Trophoblast cell (in vitro differentiated cells and primary cell): ENCODE data around the gene GRAPL.
"Not testable (repeated sequence)": the region's sequence is repeated elsewhere in the genome, so short reads cannot be mapped to it uniquely, and the experiment has no call there.

Experiments
- DNase-seq, 2 donors: peaks; one replicate each; pipeline ENCODE4 v3.0.0-alpha.2; 2016
- H2AFZ ChIP-seq: 2 replicates; pipeline ENCODE4 v1.6.1; 2013; ENCODE audit warnings: low read length, moderate library complexity, mild to moderate bottlenecking; ENCODE audit not compliant: insufficient read depth, poor library complexity
- H2AK5ac ChIP-seq: 2 replicates; pipeline ENCODE4 v1.6.1; 2013; ENCODE audit warnings: mild to moderate bottlenecking, low read length
- H2BK120ac ChIP-seq: 2 replicates; pipeline ENCODE4 v1.6.1; 2013; ENCODE audit warnings: low read length, mild to moderate bottlenecking, moderate library complexity; ENCODE audit not compliant: insufficient read depth, poor library complexity
- H2BK12ac ChIP-seq: 2 replicates; pipeline ENCODE4 v1.6.1; 2013; ENCODE audit warnings: mild to moderate bottlenecking, low read length, moderate library complexity
- H2BK5ac ChIP-seq: 2 replicates; pipeline ENCODE4 v1.6.1; 2013; ENCODE audit warnings: low read length, low read depth, moderate library complexity, mild to moderate bottlenecking; ENCODE audit not compliant: poor library complexity
- H3K14ac ChIP-seq: 2 replicates; pipeline ENCODE4 v1.6.1; 2013; ENCODE audit warnings: mild to moderate bottlenecking, low read length
- H3K18ac ChIP-seq: 2 replicates; pipeline ENCODE4 v1.6.1; 2013; ENCODE audit warnings: mild to moderate bottlenecking, low read length
- H3K23ac ChIP-seq: 2 replicates; pipeline ENCODE4 v1.6.1; 2013; ENCODE audit warnings: low read length
- H3K27ac ChIP-seq: 2 replicates; pipeline ENCODE4 v1.5.1; 2013; ENCODE audit warnings: low read depth, mild to moderate bottlenecking, inconsistent platforms, low read length, moderate library complexity
- H3K27me3 ChIP-seq: 2 replicates; pipeline ENCODE4 v1.6.1; 2013; ENCODE audit warnings: inconsistent platforms, mild to moderate bottlenecking, low read length, moderate library complexity; ENCODE audit not compliant: insufficient read depth
- H3K36me3 ChIP-seq, 2 experiments: 1 replicate in 1 of 2; 2 replicates in 1 of 2; pipeline ENCODE4 v1.6.1; 2013; ENCODE audit warnings: low read length in 2 of 2, mild to moderate bottlenecking in 2 of 2, moderate library complexity in 1 of 2; ENCODE audit not compliant: insufficient read depth in 2 of 2, control insufficient read depth in 1 of 2
- H3K4ac ChIP-seq: 2 replicates; pipeline ENCODE4 v1.6.1; 2013; ENCODE audit warnings: low read depth, mild to moderate bottlenecking, low read length, moderate library complexity
- H3K4me1 ChIP-seq, 2 experiments: 1 replicate in 1 of 2; 2 replicates in 1 of 2; pipeline ENCODE4 v1.6.1; 2013; ENCODE audit warnings: low read length in 2 of 2, mild to moderate bottlenecking in 2 of 2, moderate library complexity in 1 of 2; ENCODE audit not compliant: insufficient read depth in 2 of 2, control insufficient read depth in 1 of 2
- H3K4me2 ChIP-seq: 2 replicates; pipeline ENCODE4 v1.6.1; 2013; ENCODE audit warnings: inconsistent platforms, mild to moderate bottlenecking, low read length, moderate library complexity
- H3K4me3 ChIP-seq: 2 replicates; pipeline ENCODE4 v1.5.1; 2013; ENCODE audit warnings: mild to moderate bottlenecking, low read depth, low read length, inconsistent platforms
- H3K79me1 ChIP-seq: one replicate; pipeline ENCODE4 v1.6.1; 2013; ENCODE audit warnings: low read length
- H3K79me2 ChIP-seq: 2 replicates; pipeline ENCODE4 v1.6.1; 2013; ENCODE audit warnings: low read length, mild to moderate bottlenecking; ENCODE audit not compliant: control insufficient read depth, insufficient read depth, poor library complexity
- H3K9ac ChIP-seq: 2 replicates; pipeline ENCODE4 v1.6.1; 2013; ENCODE audit warnings: mild to moderate bottlenecking, low read length
- H3K9me3 ChIP-seq: 2 replicates; pipeline ENCODE4 v1.6.1; 2013; ENCODE audit warnings: low read depth, mild to moderate bottlenecking, control low read depth, inconsistent platforms, low read length; ENCODE audit not compliant: insufficient read depth
- H4K12ac ChIP-seq: 2 replicates; pipeline ENCODE4 v1.6.1; 2013; ENCODE audit warnings: low read depth, mild to moderate bottlenecking, low read length, moderate library complexity
- H4K8ac ChIP-seq: 2 replicates; pipeline ENCODE4 v1.6.1; 2013; ENCODE audit warnings: low read depth, mild to moderate bottlenecking, low read length, moderate library complexity
- H4K91ac ChIP-seq: one replicate; pipeline ENCODE4 v1.6.1; 2013; ENCODE audit warnings: low read depth, mild to moderate bottlenecking, low read length, moderate library complexity
- WGBS: extraction: QIAGEN DNeasy Blood & Tissue Kit; methylation state at CpG from one replicate; pipeline ENCODE4 v1.1.7; 2013; ENCODE audit warnings: missing lambda C conversion rate; ENCODE audit not compliant: insufficient read length, insufficient coverage; ENCODE audit errors: extremely low coverage; 5-methylcytosine and 5-hydroxymethylcytosine counted together

Gene GRAPL

DNA sequence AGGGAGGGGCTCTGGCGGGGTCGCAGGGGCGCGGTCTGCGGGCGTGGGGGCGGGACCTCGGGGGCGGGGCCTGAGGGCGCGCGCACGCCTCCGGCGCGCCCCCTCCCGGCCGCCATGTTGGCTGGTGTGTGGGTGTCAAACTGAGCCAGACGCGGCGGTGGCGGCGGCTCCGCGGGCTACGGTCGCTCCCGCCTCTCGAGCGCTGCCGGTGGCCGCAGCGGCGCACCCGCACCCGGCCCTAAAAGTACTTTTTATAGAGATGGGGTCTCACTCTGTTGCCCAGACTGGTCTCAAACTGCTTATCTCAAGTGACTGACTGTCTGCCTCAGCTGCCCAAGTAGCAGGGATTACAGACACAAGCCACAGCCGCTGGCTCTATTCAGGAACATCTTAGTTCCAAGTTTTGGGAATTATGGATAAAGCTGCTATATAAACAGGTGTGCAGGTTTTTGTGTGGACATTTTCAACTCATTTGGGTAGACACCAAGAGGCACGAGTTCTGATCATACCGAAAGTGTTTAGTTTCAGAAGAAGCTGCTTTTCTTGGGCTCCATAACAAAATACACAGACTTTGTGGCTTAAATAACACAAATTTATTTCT is 16.2 kb upstream of the GRAPL start:
- not testable (repeated sequence) for H4K91ac ChIP-seq, H2BK12ac ChIP-seq, H3K4me1 ChIP-seq, H2AK5ac ChIP-seq, H2BK5ac ChIP-seq, H4K8ac ChIP-seq, H2AFZ ChIP-seq, H3K27me3 ChIP-seq, H2BK120ac ChIP-seq, H3K79me1 ChIP-seq, H3K14ac ChIP-seq, H4K12ac ChIP-seq, H3K4me3 ChIP-seq, H3K79me2 ChIP-seq, H3K23ac ChIP-seq, H3K9ac ChIP-seq, H3K9me3 ChIP-seq, H3K18ac ChIP-seq, H3K36me3 ChIP-seq, H3K4ac ChIP-seq
- H3K27ac ChIP-seq: peak overlapping the region; percentile 41
- H3K4me2 ChIP-seq: peak overlapping the region; percentile 64
- DNase-seq: peak; percentile 18 to 67
- no CpG with 5 or more reads among the region's 39 CpGs for WGBS

- not testable (repeated sequence) for H3K23ac ChIP-seq, H3K9ac ChIP-seq, H3K4ac ChIP-seq, H2AK5ac ChIP-seq, H2BK120ac ChIP-seq, H3K14ac ChIP-seq, H4K12ac ChIP-seq, H3K79me2 ChIP-seq, H3K18ac ChIP-seq, H3K36me3 ChIP-seq, H3K4me1 ChIP-seq, H3K9me3 ChIP-seq, H4K91ac ChIP-seq, H2BK12ac ChIP-seq, H3K27me3 ChIP-seq, H3K79me1 ChIP-seq, H2AFZ ChIP-seq, H3K4me3 ChIP-seq
- Histone ChIP-seq H2BK5ac (peak overlapping the region; percentile 82), H4K8ac (peak overlapping the region; percentile 54), H3K27ac (peak overlapping the region; percentile 70), H3K4me2 (peak overlapping the region; percentile 52)
- no CpG with 5 or more reads among the region's 47 CpGs for WGBS
- DNase-seq: peak in 1 of 2 donors; percentile 0
Measured at GRCh38 chr17:19111801-19112458, 15.5 kb upstream of the GRAPL start.

DNA sequence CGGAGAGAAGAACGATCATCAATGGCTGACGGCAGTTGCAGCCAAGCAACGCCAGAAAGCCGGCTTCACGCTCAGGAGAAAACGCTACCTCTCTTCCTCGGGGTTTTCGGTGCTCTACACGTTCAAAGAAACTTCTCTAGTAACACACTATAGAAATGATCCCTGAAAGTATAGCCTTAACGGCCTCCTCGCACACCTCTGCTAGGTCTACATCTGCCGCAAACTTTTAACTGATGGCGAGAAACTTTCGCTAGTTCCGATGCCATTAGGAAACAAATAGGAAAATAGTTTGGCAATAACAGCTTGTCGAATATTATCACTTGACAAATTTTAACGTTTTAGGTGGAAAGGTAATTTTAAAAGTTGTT is 14.9 kb upstream of the GRAPL start:
- not testable (repeated sequence) for H2BK5ac ChIP-seq, H3K36me3 ChIP-seq, H2AK5ac ChIP-seq, H4K12ac ChIP-seq, H3K27ac ChIP-seq, H3K79me1 ChIP-seq, H3K9me3 ChIP-seq, H3K4ac ChIP-seq, H3K14ac ChIP-seq, H3K27me3 ChIP-seq, H3K79me2 ChIP-seq, H2BK120ac ChIP-seq, H3K4me3 ChIP-seq, H3K9ac ChIP-seq, H4K8ac ChIP-seq, H2BK12ac ChIP-seq, H2AFZ ChIP-seq, H4K91ac ChIP-seq, H3K4me1 ChIP-seq, H3K23ac ChIP-seq, H3K4me2 ChIP-seq, H3K18ac ChIP-seq
- peak; percentile 0 to 17 for DNase-seq
- WGBS: no CpG with 5 or more reads among the region's 18 CpGs

DNA sequence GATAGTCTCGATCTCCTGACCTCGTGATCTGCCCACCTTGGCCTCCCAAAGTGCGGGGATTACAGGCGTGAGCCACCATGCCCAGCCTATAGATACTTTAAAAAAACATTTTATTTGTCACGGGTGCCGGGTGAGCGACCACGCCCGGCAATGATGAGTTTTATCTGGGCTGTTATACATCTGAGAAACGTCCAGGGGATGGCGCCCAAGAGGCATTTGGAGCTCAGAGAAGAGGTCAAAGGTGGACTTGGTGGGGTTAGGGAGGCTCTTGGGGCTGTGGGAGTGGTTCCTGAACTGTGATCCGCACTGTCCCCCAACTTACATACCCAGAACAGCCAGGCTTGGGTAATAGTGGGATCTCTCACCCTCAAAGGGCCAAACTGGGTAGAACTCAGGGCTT is 8.7 kb upstream of the GRAPL start:
- not testable (repeated sequence) for H2BK120ac ChIP-seq, H4K12ac ChIP-seq, H2BK12ac ChIP-seq, H4K91ac ChIP-seq, H3K4ac ChIP-seq, H3K9me3 ChIP-seq, H3K27me3 ChIP-seq, H3K4me2 ChIP-seq, H2AK5ac ChIP-seq, H3K79me1 ChIP-seq, H2BK5ac ChIP-seq, H4K8ac ChIP-seq, H2AFZ ChIP-seq, H3K9ac ChIP-seq, H3K36me3 ChIP-seq, H3K4me1 ChIP-seq, H3K27ac ChIP-seq, H3K18ac ChIP-seq, H3K14ac ChIP-seq, DNase-seq, H3K4me3 ChIP-seq, H3K23ac ChIP-seq, H3K79me2 ChIP-seq
- WGBS: no CpG with 5 or more reads among the region's 12 CpGs
